Esophagus muscularis mucosa (tissue), 3 donors: Measurements from ENCODE around the gene CSNK2A3.

Experiments
- CTCF ChIP-seq, 3 experiments: fragments of 200-600 bp in 2 of 3; fragments of 450-650 bp in 1 of 3; sonication (generic) in 2 of 3; IDR thresholded peaks; one replicate each; pipeline ENCODE4 v1.5.1; 2017 to 2019; ENCODE audit warnings: antibody characterized with exemption in 3 of 3, mild to moderate bottlenecking in 2 of 3, moderate library complexity in 1 of 3
- POLR2AphosphoS5 ChIP-seq, 2 donors: sonication (generic); formaldehyde crosslinking; IDR thresholded peaks; one replicate each; pipeline ENCODE4 v1.6.1; 2017; ENCODE audit warnings: antibody characterized with exemption in 2 of 2

- no peak for TF ChIP-seq CTCF (IDR thresholded peaks at IDR 0.05)
- TF ChIP-seq POLR2AphosphoS5 (IDR thresholded peaks at IDR 0.05), result peak in 1 of 2 donors; percentile 12
Measured at GRCh38 chr11:11401960-11402535, 49.0 kb upstream of the CSNK2A3 start.
